SK-N-SH (cell line): ENCODE measurements around the gene NADSYN1. TPM values are rescaled to one million over a fixed set of nuclear protein-coding genes. Genes with fewer than 3 reads are reported as not detected.

Source experiments
- CTCF ChIA-PET: fragments of 300-600, 350-600 bp; formaldehyde crosslinking; extraction: SDS; loops from one replicate; lab custom pipeline; 2021; lab: Yijun Ruan, JAX
- POLR2A ChIA-PET: fragments of 350-600 bp; sonication (Branson Sonifier 250); formaldehyde crosslinking; extraction: SDS; loops from one replicate; lab custom pipeline; 2020; ENCODE audit warnings: antibody characterized with exemption, inconsistent platforms; lab: Yijun Ruan, JAX
- DNase-seq: peaks from one replicate; pipeline ENCODE4 v3.0.0; 2012
- H2AFZ ChIP-seq: fragments of 200-600 bp; sonication (generic); 2 replicates; pipeline ENCODE4 v1.8.1; 2016; ENCODE audit warnings: antibody characterized with exemption, mild to moderate bottlenecking, low read depth
- H3F3A ChIP-seq: fragments of 200-600 bp; sonication (generic); replicated peaks from 2 replicates; pipeline ENCODE3; 2016; ENCODE audit warnings: antibody characterized with exemption, mild to moderate bottlenecking; ENCODE audit not compliant: insufficient read depth
- H3K27ac ChIP-seq, 2 experiments: fragments of 200-500 bp in 1 of 2; fragments of 200-600 bp in 1 of 2; sonication (Bioruptor generic) in 1 of 2; sonication (generic), shearing (Covaris generic) in 1 of 2; 2 replicates each; pipeline versions ENCODE4 v1.5.1 to v1.6.1; 2014 to 2016; ENCODE audit warnings: low read depth in 2 of 2, inconsistent platforms in 1 of 2, low read length in 1 of 2, mild to moderate bottlenecking in 1 of 2, mixed read lengths in 1 of 2
- H3K27me3 ChIP-seq: fragments of 200-600 bp; sonication (generic), shearing (Covaris generic); 2 replicates; pipeline ENCODE4 v1.6.1; 2016; ENCODE audit warnings: mixed run types; ENCODE audit not compliant: insufficient read depth
- H3K36me3 ChIP-seq, 2 experiments: fragments of 200-500 bp in 1 of 2; fragments of 200-600 bp in 1 of 2; sonication (Bioruptor generic) in 1 of 2; sonication (generic) in 1 of 2; replicated peaks in 1 of 2; 2 replicates each; pipeline versions ENCODE3 to v1.5.1; 2014 to 2016; ENCODE audit warnings: low read length in 1 of 2, mild to moderate bottlenecking in 1 of 2; ENCODE audit not compliant: insufficient read depth in 2 of 2, control insufficient read depth in 1 of 2
- H3K4me1 ChIP-seq, 2 experiments: fragments of 200-500 bp in 1 of 2; fragments of 200-600 bp in 1 of 2; sonication (Bioruptor generic) in 1 of 2; sonication (generic), shearing (Covaris generic) in 1 of 2; 2 replicates each; pipeline versions ENCODE4 v1.5.1 to v1.6.1; 2014 to 2016; ENCODE audit warnings: low read depth in 1 of 2, low read length in 1 of 2, mixed run types in 1 of 2; ENCODE audit not compliant: insufficient read depth in 2 of 2, control insufficient read depth in 1 of 2
- H3K4me2 ChIP-seq: fragments of 200-600 bp; sonication (generic), shearing (Covaris generic); 2 replicates; pipeline ENCODE4 v1.6.1; 2017; ENCODE audit warnings: mixed run types
- H3K4me3 ChIP-seq, 2 experiments: fragments of 200-500 bp in 1 of 2; fragments of 200-600 bp in 1 of 2; sonication (Bioruptor generic) in 1 of 2; sonication (generic), shearing (Covaris generic) in 1 of 2; 2 replicates each; pipeline versions ENCODE4 v1.5.1 to v1.8.1; 2014 to 2016; ENCODE audit warnings: low read depth in 2 of 2, inconsistent platforms in 1 of 2, low read length in 1 of 2, mild to moderate bottlenecking in 1 of 2, mixed read lengths in 1 of 2, moderate library complexity in 1 of 2
- H3K79me2 ChIP-seq: fragments of 200-600 bp; sonication (generic); 2 replicates; pipeline ENCODE4 v1.8.1; 2017; ENCODE audit warnings: mild to moderate bottlenecking; ENCODE audit not compliant: insufficient read depth
- H3K9ac ChIP-seq: fragments of 200-600 bp; sonication (generic); 2 replicates; pipeline ENCODE4 v1.6.1; 2017; ENCODE audit warnings: mixed run types
- H3K9me2 ChIP-seq: fragments of 200-600 bp; sonication (generic); 2 replicates; pipeline ENCODE4 v1.6.1; 2017; ENCODE audit warnings: mixed run types
- H3K9me3 ChIP-seq: fragments of 200-600 bp; sonication (generic); 2 replicates; pipeline ENCODE4 v1.6.1; 2017; ENCODE audit warnings: mixed run types, mild to moderate bottlenecking, moderate library complexity
- H4K20me1 ChIP-seq: fragments of 200-600 bp; sonication (generic); 2 replicates; pipeline ENCODE4 v1.6.1; 2017; ENCODE audit warnings: mild to moderate bottlenecking, mixed run types; ENCODE audit not compliant: insufficient read depth
- CTCF ChIP-seq: fragments of 200-600 bp; sonication (generic); IDR thresholded peaks from 2 replicates; pipeline ENCODE4 v1.6.1; 2017; ENCODE audit warnings: antibody characterized with exemption, mild to moderate bottlenecking, moderate library complexity
- ELF1 ChIP-seq: IDR thresholded peaks from 2 replicates; pipeline ENCODE4 v1.4.0; 2012
- EZH2phosphoT487 ChIP-seq: fragments of 200-600 bp; sonication (generic); IDR thresholded peaks from 2 replicates; pipeline ENCODE4 v1.6.1; 2017; ENCODE audit warnings: low read depth, mixed run types, mild to moderate bottlenecking, antibody characterized with exemption, moderate library complexity, borderline replicate concordance
- FOXJ3 ChIP-seq: sonication (generic); formaldehyde crosslinking; IDR thresholded peaks from 2 replicates; pipeline ENCODE4 v1.5.1; 2020; ENCODE audit warnings: mild to moderate bottlenecking, missing genetic modification reagents
- FOXM1 ChIP-seq: IDR thresholded peaks from 2 replicates; pipeline ENCODE4 v1.4.0; 2012; ENCODE audit warnings: low read depth, mild to moderate bottlenecking
- GABPA ChIP-seq: IDR thresholded peaks from 2 replicates; pipeline ENCODE4 v1.4.0; 2012; ENCODE audit warnings: low read depth, mild to moderate bottlenecking
- IRF3 ChIP-seq: fragments of 150-350 bp; IDR thresholded peaks from 2 replicates; pipeline ENCODE4 v1.6.1; 2016; ENCODE audit warnings: mild to moderate bottlenecking, low read depth, low read length
- MAX ChIP-seq: IDR thresholded peaks from 2 replicates; pipeline ENCODE4 v1.4.0; 2012; ENCODE audit warnings: low read depth
- MEF2A ChIP-seq: IDR thresholded peaks from 2 replicates; pipeline ENCODE4 v1.4.0; 2012; ENCODE audit warnings: low read depth, borderline replicate concordance
- NRF1 ChIP-seq: IDR thresholded peaks from 2 replicates; pipeline ENCODE4 v1.6.1; 2012; ENCODE audit warnings: low read depth, mild to moderate bottlenecking, low read length
- POLR2AphosphoS5 ChIP-seq: IDR thresholded peaks from 2 replicates; pipeline ENCODE4 v1.6.1; 2012; ENCODE audit warnings: low read depth, low read length
- RAD21 ChIP-seq: IDR thresholded peaks from 2 replicates; pipeline ENCODE4 v1.6.1; 2012; ENCODE audit warnings: mild to moderate bottlenecking, low read length
- RFX5 ChIP-seq: IDR thresholded peaks from 2 replicates; pipeline ENCODE4 v1.6.1; 2012; ENCODE audit warnings: mild to moderate bottlenecking, improper control_type of control experiment, low read length
- SIN3A ChIP-seq: IDR thresholded peaks from 2 replicates; pipeline ENCODE4 v1.6.1; 2012; ENCODE audit warnings: low read depth, mild to moderate bottlenecking, low read length, moderate library complexity, borderline replicate concordance
- TAF1 ChIP-seq: IDR thresholded peaks from 2 replicates; pipeline ENCODE4 v1.6.1; 2012; ENCODE audit warnings: low read depth, mild to moderate bottlenecking, low read length, moderate library complexity, borderline replicate concordance
- TCF12 ChIP-seq: IDR thresholded peaks from 2 replicates; pipeline ENCODE4 v1.4.0; 2012
- TEAD4 ChIP-seq: IDR thresholded peaks from 2 replicates; pipeline ENCODE4 v1.4.0; 2012; ENCODE audit warnings: mild to moderate bottlenecking, borderline replicate concordance; ENCODE audit not compliant: insufficient read depth
- USF2 ChIP-seq: fragments of 150-350 bp; IDR thresholded peaks from 2 replicates; pipeline ENCODE4 v1.6.1; 2017; ENCODE audit warnings: antibody characterized with exemption, low read length, low read depth, borderline replicate concordance
- YY1 ChIP-seq: IDR thresholded peaks from 2 replicates; pipeline ENCODE4 v1.4.0; 2012; ENCODE audit warnings: low read depth, mild to moderate bottlenecking
- ZBTB33 ChIP-seq: IDR thresholded peaks from 2 replicates; pipeline ENCODE4 v1.4.0; 2012; ENCODE audit warnings: low read depth, borderline replicate concordance
- WGBS: methylation state at CpG from one replicate; pipeline ENCODE4 v1.1.6; 2017; ENCODE audit warnings: low lambda C conversion rate; 5-methylcytosine and 5-hydroxymethylcytosine counted together
- polyA plus RNA-seq, 3 experiments: library from polyadenylated mRNA; depleted of rRNA; stranded (reverse); fragments of >200 nt; gene quantifications; 2 replicates each; pipeline ENCODE4 v1.2.3, GENCODE V29; 2012

NADSYN1 gene
- polyA plus RNA-seq, 1 of the 3 experiments (the other 2 are of a cell fraction): 62.5 TPM

GRCh38 chr11:71452199-71453036, 585 bp upstream of the NADSYN1 start:
- no peak for DNase-seq
- peaks cover 31% of the 10 kb centered on the region for H3K79me2 ChIP-seq
- TF ChIP-seq RAD21: no peak
- no peak for TF ChIP-seq FOXM1
- TF ChIP-seq USF2: no peak
- TF ChIP-seq MEF2A: no peak
- no peak for TF ChIP-seq TEAD4
- TF ChIP-seq IRF3: no peak
- TF ChIP-seq YY1: no peak
- no peak for TF ChIP-seq EZH2phosphoT487
- TF ChIP-seq POLR2AphosphoS5: no peak
- no peak for TF ChIP-seq ZBTB33
- TF ChIP-seq RFX5: no peak
- TF ChIP-seq SIN3A: no peak
- TF ChIP-seq TAF1: no peak
- no peak for TF ChIP-seq FOXJ3
- no peak for TF ChIP-seq MAX
- TF ChIP-seq GABPA: no peak
- TF ChIP-seq NRF1: no peak
- no peak for TF ChIP-seq TCF12
- TF ChIP-seq CTCF: no peak
- no peak for TF ChIP-seq ELF1
- no peaks in the 10 kb centered on the region for H3K9me2 ChIP-seq
- H3K27ac ChIP-seq: peak overlapping the region in 1 of 2 experiments; percentile 30; a peak in 1 of 4 replicates
- peaks cover 5% of the 10 kb centered on the region for H4K20me1 ChIP-seq
- H3F3A ChIP-seq: peaks cover 12% of the 10 kb centered on the region
- 41% methylated on average over 38 of the region's 40 CpGs for WGBS
- peak overlapping the region; percentile 86 for H2AFZ ChIP-seq
- H3K4me1 ChIP-seq: peaks cover 4 to 30% of the 10 kb centered on the region in 2 experiments; a peak in 3 of 4 replicates
- CTCF ChIA-PET: interaction anchor here (1.4 kb wide), 2 partner anchors 53 to 111 kb away, joined by 3 to 4 read pairs; no protein-coding TSS in a partner anchor
- H3K36me3 ChIP-seq: peaks cover 21 to 22% of the 10 kb centered on the region in 2 experiments
- H3K4me3 ChIP-seq: peak overlapping the region; percentile 95 to 99
- no peaks in the 10 kb centered on the region for H3K9me3 ChIP-seq
- peak overlapping the region; percentile 88 for H3K4me2 ChIP-seq
- H3K9ac ChIP-seq: no peak overlapping the region
- POLR2A ChIA-PET: no interaction called here
- H3K27me3 ChIP-seq: no peaks in the 10 kb centered on the region
